Astrocyte of the cerebellum (primary cell): ENCODE data around the gene ANO8.

ENCODE experiments used
- DNase-seq: peaks from one replicate; pipeline ENCODE4 v3.0.0-alpha.2; 2011; ENCODE audit warnings: low read depth
- H3K4me3 ChIP-seq: 2 replicates; pipeline ENCODE4 v1.5.1; 2011; ENCODE audit warnings: mild to moderate bottlenecking, low read depth, low read length, moderate library complexity
- in situ Hi-C: cut with HindIII; loops from 2 replicates; pipeline ENCODE4 v1.10.0; 2017; ENCODE audit warnings: low sequenced_read_pairs
- TF ChIP-seq, protein P1 (sequence below): IDR thresholded peaks from 2 replicates; pipeline ENCODE4 v1.5.1; 2012; ENCODE audit warnings: low read length, low read depth, moderate library complexity, mild to moderate bottlenecking; ENCODE audit errors: missing control alignments

The ANO8 gene

DNA sequence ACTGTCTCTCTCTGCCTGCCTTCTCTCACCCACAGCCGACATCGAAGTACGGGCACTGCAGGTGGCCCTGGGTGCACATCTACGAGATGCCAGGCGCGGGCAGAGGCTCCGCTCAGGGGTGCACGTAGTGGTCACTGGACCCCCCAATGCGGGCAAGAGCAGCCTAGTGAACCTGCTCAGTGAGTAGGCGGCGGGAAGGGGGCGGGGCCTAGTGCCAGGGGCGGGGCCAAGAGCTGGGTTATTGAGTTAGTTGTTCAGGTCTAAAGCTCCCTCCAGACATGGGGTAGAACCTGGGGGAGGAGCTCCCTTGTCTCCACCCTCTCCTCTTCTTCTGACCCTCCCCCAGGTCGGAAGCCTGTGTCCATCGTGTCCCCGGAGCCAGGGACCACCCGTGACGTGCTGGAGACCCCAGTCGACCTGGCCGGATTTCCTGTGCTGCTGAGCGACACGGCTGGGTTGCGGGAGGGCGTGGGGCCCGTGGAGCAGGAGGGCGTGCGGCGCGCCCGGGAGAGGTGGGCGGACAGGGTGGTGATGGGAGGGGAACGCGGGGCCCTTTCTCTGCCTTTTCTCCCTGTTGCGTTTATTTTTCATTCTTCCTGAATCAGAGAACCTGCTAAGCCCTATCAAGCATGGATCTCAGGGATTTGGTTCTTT is 4.6 kb upstream of the ANO8 start:
- TF ChIP-seq, protein P1, sequence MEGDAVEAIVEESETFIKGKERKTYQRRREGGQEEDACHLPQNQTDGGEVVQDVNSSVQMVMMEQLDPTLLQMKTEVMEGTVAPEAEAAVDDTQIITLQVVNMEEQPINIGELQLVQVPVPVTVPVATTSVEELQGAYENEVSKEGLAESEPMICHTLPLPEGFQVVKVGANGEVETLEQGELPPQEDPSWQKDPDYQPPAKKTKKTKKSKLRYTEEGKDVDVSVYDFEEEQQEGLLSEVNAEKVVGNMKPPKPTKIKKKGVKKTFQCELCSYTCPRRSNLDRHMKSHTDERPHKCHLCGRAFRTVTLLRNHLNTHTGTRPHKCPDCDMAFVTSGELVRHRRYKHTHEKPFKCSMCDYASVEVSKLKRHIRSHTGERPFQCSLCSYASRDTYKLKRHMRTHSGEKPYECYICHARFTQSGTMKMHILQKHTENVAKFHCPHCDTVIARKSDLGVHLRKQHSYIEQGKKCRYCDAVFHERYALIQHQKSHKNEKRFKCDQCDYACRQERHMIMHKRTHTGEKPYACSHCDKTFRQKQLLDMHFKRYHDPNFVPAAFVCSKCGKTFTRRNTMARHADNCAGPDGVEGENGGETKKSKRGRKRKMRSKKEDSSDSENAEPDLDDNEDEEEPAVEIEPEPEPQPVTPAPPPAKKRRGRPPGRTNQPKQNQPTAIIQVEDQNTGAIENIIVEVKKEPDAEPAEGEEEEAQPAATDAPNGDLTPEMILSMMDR: no peak
- no peak overlapping the region for H3K4me3 ChIP-seq
- no peak for DNase-seq
- in situ Hi-C loops: no loop called here

DNA sequence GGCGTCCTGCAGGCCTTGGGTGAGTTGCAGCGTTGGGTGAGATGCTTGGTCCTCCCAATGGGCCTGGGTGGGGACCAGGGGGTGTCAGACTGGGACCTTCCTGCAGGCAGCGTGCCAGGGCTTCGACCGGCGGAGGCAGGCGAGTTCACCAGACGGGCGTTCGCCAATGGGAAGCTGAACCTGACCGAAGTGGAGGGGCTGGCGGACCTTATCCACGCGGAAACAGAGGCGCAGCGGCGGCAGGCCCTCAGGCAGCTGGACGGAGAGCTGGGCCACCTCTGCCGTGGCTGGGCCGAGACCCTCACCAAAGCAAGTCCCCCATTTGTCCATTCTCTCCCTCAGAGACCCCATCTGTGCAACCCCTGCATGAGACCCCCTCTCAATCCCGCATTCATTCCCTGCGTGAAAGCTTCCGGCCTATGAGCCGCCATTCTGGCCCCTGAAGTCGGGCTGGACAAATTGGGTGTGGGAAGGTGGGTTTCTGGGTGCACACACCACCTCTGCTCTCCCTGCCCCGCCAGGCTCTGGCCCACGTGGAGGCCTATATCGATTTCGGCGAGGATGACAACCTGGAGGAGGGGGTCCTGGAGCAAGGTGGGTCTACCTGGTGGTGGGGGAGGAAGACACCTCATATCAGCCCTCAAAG is 3.9 kb upstream of the ANO8 start:
- DNase-seq: no peak
- peak overlapping the region; percentile 79 for H3K4me3 ChIP-seq
- in situ Hi-C loops: no loop called here
- TF ChIP-seq, protein P1: no peak

DNA sequence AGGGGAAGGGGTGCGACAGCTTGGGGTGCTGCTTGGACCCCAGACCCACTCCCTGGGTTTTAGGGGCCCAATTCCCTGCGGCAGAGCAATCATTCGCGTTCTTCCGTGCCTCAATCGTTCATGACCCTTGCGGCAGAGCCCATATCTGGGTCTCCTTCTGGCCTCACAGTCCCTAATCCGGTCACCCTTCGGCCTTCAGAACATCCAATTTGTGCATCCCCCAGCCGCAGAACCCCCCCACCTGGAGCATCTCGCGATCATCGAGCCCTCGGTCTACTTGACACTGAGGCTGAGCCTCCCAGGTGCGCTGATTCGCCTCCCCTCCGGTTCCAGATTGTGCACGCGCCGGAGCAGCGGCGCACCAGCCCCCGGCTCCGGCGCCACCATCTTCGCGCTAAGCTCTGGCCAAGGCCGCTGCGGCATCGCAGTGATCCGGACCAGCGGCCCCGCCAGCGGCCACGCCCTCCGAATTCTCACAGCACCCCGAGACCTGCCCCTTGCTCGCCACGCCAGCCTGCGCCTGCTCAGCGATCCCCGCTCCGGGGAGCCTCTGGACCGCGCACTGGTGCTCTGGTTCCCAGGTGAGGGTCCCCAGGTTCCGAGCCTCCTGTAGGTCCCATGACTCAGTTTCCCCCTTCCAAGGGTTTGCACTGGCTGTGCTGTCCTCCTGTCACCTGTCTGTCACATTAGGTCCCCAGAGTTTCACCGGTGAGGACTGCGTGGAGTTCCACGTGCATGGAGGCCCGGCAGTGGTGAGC is 3.2 kb upstream of the ANO8 start:
- in situ Hi-C loops: no loop called here

DNA sequence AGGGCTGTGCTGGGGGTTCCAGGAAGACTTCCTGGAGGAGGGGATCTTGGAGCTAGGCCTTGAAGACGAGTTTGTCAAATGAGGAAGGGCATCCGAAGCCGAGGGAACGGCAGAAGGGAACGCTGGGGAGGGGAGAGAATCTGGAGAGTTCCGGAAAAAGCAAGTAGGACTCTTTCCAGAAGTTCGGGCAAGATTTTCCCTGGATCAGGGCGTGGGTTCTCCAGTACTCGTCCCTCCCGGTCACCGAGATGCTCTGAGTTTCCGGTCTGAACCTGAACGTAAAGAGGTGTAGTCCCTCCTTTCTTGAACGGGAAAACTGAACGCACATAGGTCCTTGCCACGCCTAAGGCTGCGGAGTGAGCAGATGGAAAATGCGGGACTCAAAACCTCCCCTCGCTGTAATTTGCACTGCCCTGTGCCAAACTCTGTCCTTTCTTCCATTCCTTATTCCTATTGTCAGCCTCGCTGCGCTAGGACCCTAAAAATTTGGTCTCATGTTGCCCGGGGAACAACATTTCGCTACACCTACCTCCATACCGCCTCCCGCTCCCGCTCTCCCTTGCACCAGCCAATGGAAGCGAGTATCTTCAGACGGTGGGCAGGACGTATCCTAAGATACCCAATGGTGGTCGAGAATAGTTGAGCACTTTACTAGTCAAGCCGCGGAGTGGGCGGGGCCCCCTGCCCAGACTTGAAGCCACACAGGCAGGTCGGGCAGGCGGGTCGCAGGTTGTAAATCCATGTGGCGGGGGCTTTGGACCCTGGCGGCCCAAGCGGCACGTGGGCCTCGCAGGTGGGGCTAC is 2.4 kb upstream of the ANO8 start, which contains the start of gene GTPBP3:
GTPBP3 (plus strand) TSS at position 682 of the 803 bp plus-strand sequence; CDS start at position 741, 59 bp downstream.
- peak within 1 kb of the TSS; percentile 79 for H3K4me3 ChIP-seq
- DNase-seq: peak; percentile 98
- in situ Hi-C loops: no loop called here
- TF ChIP-seq, protein P1: no peak

More for the DNA sequence above, 3.2 kb upstream of the ANO8 start:
- TF ChIP-seq, protein P1: no peak
- H3K4me3 ChIP-seq: peak overlapping the region; percentile 79
- no peak for DNase-seq

DNA sequence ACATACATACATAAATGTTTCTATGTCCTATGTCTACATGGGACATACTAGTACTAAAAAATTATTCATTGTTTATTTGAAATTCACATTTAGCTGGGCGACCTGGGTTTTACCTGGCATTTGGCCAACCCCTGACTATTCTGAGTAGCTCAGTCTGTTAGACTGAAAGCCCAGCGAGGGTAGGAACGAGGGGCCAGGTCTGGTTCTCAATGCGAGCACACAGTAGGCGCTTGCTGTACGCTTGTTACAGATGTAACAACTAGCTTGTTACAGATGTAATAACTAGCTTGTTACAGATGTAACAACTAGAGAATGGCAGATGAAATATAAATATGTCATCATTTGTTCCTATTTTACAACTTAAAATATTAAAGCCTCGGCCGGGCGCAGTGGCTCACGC is 920 bp upstream of the ANO8 start:
- TF ChIP-seq, protein P1: no peak
- DNase-seq: no peak
- in situ Hi-C loops: no loop called here
- H3K4me3 ChIP-seq: no peak overlapping the region

DNA sequence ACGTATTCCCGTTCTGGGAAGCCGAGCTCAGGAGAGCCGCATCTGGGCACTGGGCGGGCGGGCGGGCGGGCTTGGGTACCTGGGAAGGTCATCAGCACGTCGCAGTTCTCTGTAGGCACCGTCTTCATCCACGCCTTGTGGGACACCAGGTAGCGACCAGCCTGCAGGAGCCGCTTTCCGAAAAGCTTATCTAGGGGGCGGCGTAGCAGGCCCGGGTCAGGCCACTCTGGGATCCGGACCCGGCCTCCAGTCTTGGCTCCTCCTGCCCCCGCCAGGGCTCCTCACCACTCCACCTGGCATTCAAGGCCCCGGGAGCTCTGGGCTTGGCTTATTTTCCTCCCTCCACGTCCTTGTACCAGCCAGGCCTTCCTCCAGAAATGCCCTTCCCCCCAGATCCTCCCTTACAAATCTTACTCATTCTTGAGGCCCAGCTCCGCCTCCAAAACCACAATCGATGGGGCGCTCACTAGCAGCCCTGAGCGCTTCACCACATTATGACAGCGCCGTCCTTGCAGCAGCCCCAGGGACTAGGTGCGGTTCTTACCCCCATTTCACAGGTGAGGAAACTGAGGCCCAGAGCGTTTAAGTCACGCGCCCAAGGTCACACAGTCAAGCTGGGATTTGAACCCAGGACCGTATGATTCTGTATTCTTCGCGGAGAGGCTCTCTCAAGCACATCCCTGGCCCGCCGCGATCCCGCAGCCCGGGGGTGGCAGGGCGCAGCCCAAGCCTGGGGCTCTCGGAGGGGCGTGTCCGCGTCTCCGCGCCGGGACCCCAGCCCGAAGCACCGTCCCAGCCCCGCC is 843 bp downstream of the ANO8 start:
- peak; percentile 63 for DNase-seq
- H3K4me3 ChIP-seq: peak overlapping the region; percentile 77
- TF ChIP-seq, protein P1: no peak
- in situ Hi-C loops: no loop called here
